Mesenchymal stem cell (in vitro differentiated cells and primary cell): Measurements from ENCODE around the gene JPH4.

Source experiments
- DNase-seq: peaks from one replicate; pipeline ENCODE4 v3.0.0-alpha.2; 2013
- H2AFZ ChIP-seq: one replicate; pipeline ENCODE4 v1.6.1; 2013; ENCODE audit warnings: low read depth, mild to moderate bottlenecking, control low read depth, inconsistent platforms, low read length, moderate library complexity
- H2AK5ac ChIP-seq: 2 replicates; pipeline ENCODE4 v1.6.1; 2013; ENCODE audit warnings: low read length, moderate library complexity, mild to moderate bottlenecking, inconsistent platforms; ENCODE audit not compliant: severe bottlenecking
- H2BK120ac ChIP-seq: one replicate; pipeline ENCODE4 v1.6.1; 2013; ENCODE audit warnings: low read depth, mild to moderate bottlenecking, inconsistent platforms, low read length, moderate library complexity
- H2BK12ac ChIP-seq, 2 experiments: one replicate each; pipeline ENCODE4 v1.6.1; 2013; ENCODE audit warnings: inconsistent platforms in 2 of 2, low read length in 2 of 2, mild to moderate bottlenecking in 2 of 2, moderate library complexity in 2 of 2, control low read depth in 1 of 2
- H2BK15ac ChIP-seq: one replicate; pipeline ENCODE4 v1.6.1; 2013; ENCODE audit warnings: mild to moderate bottlenecking, low read depth, inconsistent platforms; ENCODE audit not compliant: poor library complexity, severe bottlenecking
- H2BK5ac ChIP-seq: 2 replicates; pipeline ENCODE4 v1.6.1; 2013; ENCODE audit warnings: low read depth, mild to moderate bottlenecking, low read length, control low read depth, inconsistent platforms; ENCODE audit not compliant: poor library complexity, severe bottlenecking
- H3K14ac ChIP-seq, 2 experiments: one replicate each; pipeline ENCODE4 v1.6.1; 2013; ENCODE audit warnings: inconsistent platforms in 2 of 2, low read length in 2 of 2, control low read depth in 1 of 2, mild to moderate bottlenecking in 1 of 2, moderate library complexity in 1 of 2
- H3K18ac ChIP-seq, 2 experiments: one replicate each; pipeline ENCODE4 v1.6.1; 2013; ENCODE audit warnings: inconsistent platforms in 2 of 2, low read length in 2 of 2, control low read depth in 1 of 2, low read depth in 1 of 2, mild to moderate bottlenecking in 1 of 2
- H3K23ac ChIP-seq, 2 experiments: one replicate each; pipeline ENCODE4 v1.6.1; 2013; ENCODE audit warnings: inconsistent platforms in 2 of 2, low read length in 2 of 2, mild to moderate bottlenecking in 2 of 2, moderate library complexity in 2 of 2, control low read depth in 1 of 2
- H3K27ac ChIP-seq: 2 replicates; pipeline ENCODE4 v1.5.1; 2013; ENCODE audit warnings: mild to moderate bottlenecking, moderate library complexity, low read length, control low read depth, inconsistent platforms; ENCODE audit not compliant: poor library complexity, severe bottlenecking
- H3K27me3 ChIP-seq, 2 experiments: 2 replicates each; pipeline versions ENCODE4 v1.6.1 to v1.7.0; 2013; ENCODE audit warnings: low read length in 2 of 2, mild to moderate bottlenecking in 2 of 2, moderate library complexity in 2 of 2, control low read depth in 1 of 2, inconsistent platforms in 1 of 2; ENCODE audit not compliant: control insufficient read depth in 1 of 2, insufficient read depth in 1 of 2
- H3K36me3 ChIP-seq, 2 experiments: 2 replicates each; pipeline versions ENCODE4 v1.6.1 to v1.7.0; 2013; ENCODE audit warnings: low read length in 2 of 2, control low read depth in 1 of 2, inconsistent platforms in 1 of 2, low read depth in 1 of 2, mild to moderate bottlenecking in 1 of 2; ENCODE audit not compliant: insufficient read depth in 2 of 2, control insufficient read depth in 1 of 2
- H3K4ac ChIP-seq, 2 experiments: one replicate each; pipeline ENCODE4 v1.6.1; 2013; ENCODE audit warnings: inconsistent platforms in 2 of 2, low read length in 2 of 2, mild to moderate bottlenecking in 2 of 2, moderate library complexity in 2 of 2, control low read depth in 1 of 2, low read depth in 1 of 2
- H3K4me1 ChIP-seq: 2 replicates; pipeline ENCODE4 v1.6.1; 2013; ENCODE audit warnings: low read depth, low read length, control low read depth; ENCODE audit not compliant: control insufficient read depth, insufficient read depth
- H3K4me2 ChIP-seq: 2 replicates; pipeline ENCODE4 v1.6.1; 2013; ENCODE audit warnings: low read length, mild to moderate bottlenecking, inconsistent platforms; ENCODE audit not compliant: poor library complexity, severe bottlenecking
- H3K4me3 ChIP-seq, 2 experiments: 2 replicates each; pipeline versions ENCODE4 v1.5.1 to v1.7.0; 2013; ENCODE audit warnings: low read length in 2 of 2, mild to moderate bottlenecking in 2 of 2, control low read depth in 1 of 2, low read depth in 1 of 2; ENCODE audit not compliant: insufficient read depth in 1 of 2
- H3K79me1 ChIP-seq: replicated peaks from 2 replicates; pipeline ENCODE4 v1.6.1; 2013; ENCODE audit warnings: mild to moderate bottlenecking, control low read depth, low read length, inconsistent platforms; ENCODE audit not compliant: poor library complexity, severe bottlenecking
- H3K9ac ChIP-seq: 2 replicates; pipeline ENCODE4 v1.7.0; 2013; ENCODE audit warnings: mild to moderate bottlenecking, low read length, moderate library complexity
- H3K9me3 ChIP-seq: 2 replicates; pipeline ENCODE4 v1.7.0; 2013; ENCODE audit warnings: mild to moderate bottlenecking, low read length; ENCODE audit not compliant: control insufficient read depth
- H4K8ac ChIP-seq: one replicate; pipeline ENCODE4 v1.6.1; 2013; ENCODE audit warnings: inconsistent platforms, mild to moderate bottlenecking, low read length, moderate library complexity
- H4K91ac ChIP-seq: one replicate; pipeline ENCODE4 v1.6.1; 2013; ENCODE audit warnings: mild to moderate bottlenecking, low read length, inconsistent platforms
- WGBS: methylation state at CpG from one replicate; pipeline ENCODE4 v1.1.7; 2013; ENCODE audit warnings: mixed read lengths; 5-methylcytosine and 5-hydroxymethylcytosine counted together

The JPH4 gene

DNA sequence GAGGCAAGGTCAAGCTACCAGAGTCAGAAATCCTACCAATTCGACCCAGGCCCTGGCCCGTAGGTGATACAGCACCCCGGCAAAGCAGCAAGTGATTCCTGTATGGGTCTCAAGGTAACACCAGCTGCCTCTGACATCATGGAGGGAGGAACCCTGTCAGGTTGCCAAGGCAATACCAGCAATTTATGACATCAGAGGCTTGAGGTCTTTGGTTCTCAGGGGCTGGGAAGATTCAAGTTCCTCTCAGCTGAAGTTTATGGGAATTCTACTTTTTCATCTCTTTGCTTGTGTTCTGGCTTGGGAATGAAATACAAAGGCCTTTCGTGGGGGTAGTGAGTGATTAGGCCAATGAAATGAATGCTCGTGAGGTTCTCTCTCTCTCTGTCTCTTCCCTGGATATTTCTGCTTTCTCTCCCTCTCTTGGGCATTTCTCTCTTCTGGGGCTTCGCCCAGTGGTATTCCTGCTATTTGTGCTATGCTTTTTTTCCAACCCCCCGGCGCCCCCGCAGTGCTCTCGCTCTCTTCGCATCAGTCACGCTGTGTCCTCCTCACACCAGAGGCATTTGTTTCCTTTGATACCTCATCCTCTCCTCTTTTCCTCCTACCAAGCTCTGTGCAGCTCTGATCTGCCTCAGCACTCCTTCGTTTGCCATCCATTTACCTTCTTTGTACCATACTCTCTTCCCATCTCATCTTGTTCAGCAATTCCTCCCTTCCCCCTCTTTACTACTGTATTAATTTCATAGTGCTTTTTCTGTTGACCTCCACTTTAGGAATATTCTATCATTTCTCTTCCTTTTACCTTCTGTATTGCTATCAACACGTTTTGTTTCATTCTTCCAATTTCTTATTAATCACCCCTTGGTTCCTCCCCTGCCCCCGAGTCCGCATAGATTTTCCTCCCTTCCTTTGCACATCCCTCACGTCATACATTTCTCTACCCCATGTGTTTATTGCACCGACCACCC is 30.0 kb downstream of the JPH4 start:
- no peaks in the 10 kb centered on the region for H3K9me3 ChIP-seq
- H3K14ac ChIP-seq = no peak overlapping the region
- no peak overlapping the region for H2BK15ac ChIP-seq
- no peak overlapping the region for H2AK5ac ChIP-seq
- H3K27me3 ChIP-seq = peaks cover 4 to 6% of the 10 kb centered on the region in 2 experiments
- no peak overlapping the region for H3K4me2 ChIP-seq
- H3K27ac ChIP-seq = peak overlapping the region; percentile 17
- no peak overlapping the region for H2AFZ ChIP-seq
- H4K8ac ChIP-seq = no peak overlapping the region
- no peaks in the 10 kb centered on the region for H3K36me3 ChIP-seq
- no peak overlapping the region for H3K4ac ChIP-seq
- no peak overlapping the region for H2BK12ac ChIP-seq
- H2BK5ac ChIP-seq = no peak overlapping the region
- peaks cover 7% of the 10 kb centered on the region for H3K79me1 ChIP-seq
- H3K18ac ChIP-seq = no peak overlapping the region
- H4K91ac ChIP-seq = no peak overlapping the region
- no peak overlapping the region for H2BK120ac ChIP-seq
- H3K4me1 ChIP-seq = peaks cover 15% of the 10 kb centered on the region
- no peak overlapping the region for H3K9ac ChIP-seq
- 58% methylated on average over 18 of the region's 18 CpGs for WGBS
- DNase-seq = no peak
- H3K4me3 ChIP-seq = no peak overlapping the region
- H3K23ac ChIP-seq = no peak overlapping the region

DNA sequence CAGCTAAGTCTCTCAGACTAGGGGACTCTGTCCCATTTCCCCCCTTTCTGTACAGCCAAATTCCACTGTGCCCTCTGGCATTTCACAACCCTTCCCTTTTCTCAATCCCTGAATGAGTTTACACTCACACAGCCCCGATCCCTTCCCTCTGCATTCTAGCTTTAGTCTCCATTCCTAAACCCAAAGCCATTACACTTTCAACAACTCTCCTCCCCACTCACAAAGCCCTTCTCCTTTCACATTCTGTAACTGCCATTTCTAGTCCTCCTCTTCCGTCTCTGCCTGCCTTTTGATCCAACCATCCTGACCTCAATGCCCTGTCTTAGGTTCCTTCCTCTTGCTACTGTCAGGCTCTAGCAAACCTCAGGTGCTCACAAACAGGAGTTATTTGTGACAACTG is 30.7 kb downstream of the JPH4 start:
- WGBS = 87% methylated on average over 2 of the region's 2 CpGs

DNA sequence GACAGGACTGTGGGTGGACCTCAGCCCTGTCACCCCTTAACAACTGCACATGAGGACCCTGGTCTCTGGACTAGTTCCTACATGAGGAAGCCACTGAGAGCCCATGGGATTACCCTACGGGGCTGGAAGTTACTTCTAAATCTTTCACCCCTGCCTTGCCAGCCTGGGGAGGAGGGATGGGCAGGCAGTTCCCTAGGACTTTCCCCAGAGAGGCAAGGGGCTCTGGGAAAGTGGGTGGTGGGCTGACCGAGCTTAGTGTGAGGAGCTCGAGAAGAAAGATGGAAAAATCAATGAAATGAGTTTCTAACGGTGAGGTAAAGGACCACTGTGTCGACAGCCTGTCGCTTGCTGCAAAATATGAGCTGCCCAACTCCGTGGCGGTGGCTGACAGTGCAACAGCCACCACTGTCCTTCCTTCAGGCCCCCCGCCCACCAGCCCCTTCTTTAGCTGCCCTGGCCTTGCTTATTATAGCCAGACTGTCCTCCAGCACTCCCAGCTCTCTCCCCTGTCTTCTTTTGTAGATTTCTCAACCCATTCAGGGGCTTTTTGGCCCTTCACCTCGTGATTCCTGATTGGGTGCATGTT is 32.0 kb downstream of the JPH4 start:
- Histone ChIP-seq H2BK5ac (no peak overlapping the region), H3K4me2 (no peak overlapping the region), H2AK5ac (no peak overlapping the region), H3K4me3 (no peak overlapping the region), H2BK12ac (no peak overlapping the region), H3K9me3 (no peaks in the 10 kb centered on the region), H3K4me1 (peaks cover 12% of the 10 kb centered on the region), H4K8ac (no peak overlapping the region), H4K91ac (no peak overlapping the region), H3K27me3 (peaks cover 4 to 6% of the 10 kb centered on the region in 2 experiments), H2BK120ac (no peak overlapping the region), H3K14ac (no peak overlapping the region), H3K18ac (no peak overlapping the region), H2AFZ (no peak overlapping the region), H3K23ac (no peak overlapping the region), H3K9ac (no peak overlapping the region), H3K79me1 (peaks cover 7% of the 10 kb centered on the region), H3K36me3 (peaks cover 0 to 2% of the 10 kb centered on the region in 2 experiments), H3K4ac (no peak overlapping the region), H2BK15ac (no peak overlapping the region), H3K27ac (no peak overlapping the region)
- WGBS = 85% methylated on average over 8 of the region's 10 CpGs
- no peak for DNase-seq

More for the DNA sequence above, 30.7 kb downstream of the JPH4 start:
- Histone ChIP-seq H3K9ac (no peak overlapping the region), H3K14ac (no peak overlapping the region), H3K23ac (no peak overlapping the region), H3K27ac (no peak overlapping the region), H2BK120ac (no peak overlapping the region), H4K8ac (no peak overlapping the region), H4K91ac (no peak overlapping the region), H3K27me3 (peaks cover 4 to 6% of the 10 kb centered on the region in 2 experiments), H2BK5ac (no peak overlapping the region), H3K9me3 (no peaks in the 10 kb centered on the region), H3K4me3 (no peak overlapping the region), H3K4me2 (no peak overlapping the region), H2BK12ac (no peak overlapping the region), H3K79me1 (peaks cover 7% of the 10 kb centered on the region), H3K36me3 (peaks cover 0 to 2% of the 10 kb centered on the region in 2 experiments), H3K4me1 (peaks cover 15% of the 10 kb centered on the region), H3K18ac (no peak overlapping the region), H2AK5ac (no peak overlapping the region), H2AFZ (no peak overlapping the region), H2BK15ac (no peak overlapping the region), H3K4ac (no peak overlapping the region)
- DNase-seq = no peak

DNA sequence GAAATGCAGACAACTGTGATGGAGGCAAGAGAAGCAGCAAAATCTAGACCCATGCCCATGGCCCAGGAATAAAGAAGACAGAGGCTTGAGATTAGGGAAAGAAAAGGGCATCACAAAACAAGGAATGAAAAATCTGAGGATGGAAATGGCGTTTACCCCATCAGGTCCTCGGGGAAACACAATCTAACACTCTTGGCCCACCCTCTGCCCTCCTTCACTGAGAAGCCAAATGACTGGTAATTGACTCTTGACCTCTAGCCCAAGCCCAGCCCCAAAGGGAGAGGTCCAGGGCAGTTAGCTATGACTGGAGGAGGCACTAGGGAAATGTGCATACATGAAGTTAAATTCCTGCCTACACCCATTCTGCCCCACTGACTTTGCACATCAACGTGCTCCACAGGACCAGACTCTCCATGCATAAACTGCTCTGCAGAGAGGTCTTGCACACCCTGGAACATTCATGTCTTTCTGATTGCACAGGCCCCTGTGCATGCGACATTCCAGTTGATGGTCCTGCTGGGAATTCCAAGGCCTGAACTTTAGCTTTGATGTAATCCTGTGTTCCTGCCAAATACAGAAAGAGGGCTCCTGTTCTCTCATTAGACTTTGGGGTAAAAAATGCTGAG is 32.7 kb downstream of the JPH4 start:
- H3K4me3 ChIP-seq = no peak overlapping the region
- H2BK5ac ChIP-seq = no peak overlapping the region

More for the DNA sequence above, 32.7 kb downstream of the JPH4 start:
- peaks cover 11% of the 10 kb centered on the region for H3K4me1 ChIP-seq
- H2BK12ac ChIP-seq = no peak overlapping the region
- peaks cover 7% of the 10 kb centered on the region for H3K79me1 ChIP-seq
- no peak overlapping the region for H3K27ac ChIP-seq
- H3K4me2 ChIP-seq = no peak overlapping the region
- no peak overlapping the region for H2AK5ac ChIP-seq
- H2BK120ac ChIP-seq = no peak overlapping the region
- H3K36me3 ChIP-seq = peaks cover 0 to 2% of the 10 kb centered on the region in 2 experiments
- no peaks in the 10 kb centered on the region for H3K9me3 ChIP-seq
- peak overlapping the region; percentile 40 for H3K9ac ChIP-seq
- H3K14ac ChIP-seq = no peak overlapping the region
- peaks cover 4 to 6% of the 10 kb centered on the region in 2 experiments for H3K27me3 ChIP-seq
- no peak overlapping the region for H3K18ac ChIP-seq
- peak overlapping the region; percentile 33 for H2BK15ac ChIP-seq
- no peak overlapping the region for H3K4ac ChIP-seq
- no peak for DNase-seq
- no peak overlapping the region for H4K91ac ChIP-seq
- no peak overlapping the region for H3K23ac ChIP-seq
- H4K8ac ChIP-seq = no peak overlapping the region
- WGBS = 80% methylated on average over 4 of the region's 4 CpGs
- no peak overlapping the region for H2AFZ ChIP-seq
